OCI-LY1 (cell line): ENCODE data around the gene DHDH.
"Not testable (repeated sequence)": the region's sequence is repeated elsewhere in the genome, so short reads cannot be mapped to it uniquely, and the experiment has no call there.

Experiments
- H2AFZ ChIP-seq: fragments of 200-600 bp; sonication (generic), shearing (Covaris generic); 2 replicates; pipeline ENCODE4 v1.6.0; 2014; ENCODE audit warnings: antibody characterized with exemption, mild to moderate bottlenecking, low read length
- H3F3A ChIP-seq: fragments of 200-600 bp; sonication (generic), shearing (Covaris generic); 2 replicates; pipeline ENCODE4 v1.6.0; 2014; ENCODE audit warnings: mild to moderate bottlenecking, antibody characterized with exemption, low read length, moderate library complexity; ENCODE audit not compliant: insufficient read depth
- H3K27ac ChIP-seq: fragments of 200-600 bp; sonication (generic); 2 replicates; pipeline ENCODE4 v1.5.1; 2014; ENCODE audit warnings: low read length, mixed run types, mild to moderate bottlenecking, low read depth; ENCODE audit not compliant: poor library complexity, severe bottlenecking
- H3K27me3 ChIP-seq: fragments of 200-600 bp; sonication (generic); 2 replicates; pipeline ENCODE4 v1.6.0; 2014; ENCODE audit warnings: antibody characterized with exemption, mild to moderate bottlenecking, low read length, moderate library complexity; ENCODE audit not compliant: insufficient read depth
- H3K36me3 ChIP-seq: fragments of 200-600 bp; sonication (generic); 2 replicates; pipeline ENCODE4 v1.6.1; 2014; ENCODE audit warnings: mild to moderate bottlenecking, antibody characterized with exemption, low read length, moderate library complexity, mixed read lengths; ENCODE audit not compliant: insufficient read depth
- H3K4me1 ChIP-seq: fragments of 200-600 bp; sonication (generic); 2 replicates; pipeline ENCODE4 v1.5.1; 2014; ENCODE audit warnings: mild to moderate bottlenecking, low read length, moderate library complexity; ENCODE audit not compliant: insufficient read depth, severe bottlenecking
- H3K4me2 ChIP-seq: fragments of 200-600 bp; sonication (generic), shearing (Covaris generic); 2 replicates; pipeline ENCODE4 v1.6.1; 2014; ENCODE audit warnings: low read length
- H3K4me3 ChIP-seq: fragments of 200-600 bp; sonication (generic); 2 replicates; pipeline ENCODE4 v1.5.1; 2014; ENCODE audit warnings: low read length, low read depth, mild to moderate bottlenecking, mixed read lengths; ENCODE audit not compliant: poor library complexity, severe bottlenecking
- H3K79me2 ChIP-seq: fragments of 200-600 bp; shearing (Covaris generic); 2 replicates; pipeline ENCODE4 v1.6.1; 2016; ENCODE audit warnings: mixed run types, low read length, mixed read lengths; ENCODE audit not compliant: insufficient read depth
- H3K9ac ChIP-seq: fragments of 200-600 bp; sonication (generic), shearing (Covaris generic); 2 replicates; pipeline ENCODE4 v1.6.1; 2014; ENCODE audit warnings: mild to moderate bottlenecking, low read length, mixed read lengths
- H3K9me2 ChIP-seq: fragments of 200-600 bp; sonication (generic), shearing (Covaris generic); 2 replicates; pipeline ENCODE4 v1.6.1; 2014; ENCODE audit warnings: low read depth, mild to moderate bottlenecking, low read length, mixed read lengths
- H3K9me3 ChIP-seq: fragments of 200-600 bp; shearing (Covaris generic); 2 replicates; pipeline ENCODE4 v1.6.1; 2014; ENCODE audit warnings: low read length, mixed read lengths
- H4K20me1 ChIP-seq: fragments of 200-600 bp; sonication (generic), shearing (Covaris generic); 2 replicates; pipeline ENCODE4 v1.6.0; 2016; ENCODE audit warnings: mild to moderate bottlenecking, low read length; ENCODE audit not compliant: insufficient read depth
- CTCF ChIP-seq: fragments of 200-600 bp; sonication (generic), shearing (Covaris generic); IDR thresholded peaks from 2 replicates; pipeline ENCODE4 v1.5.1; 2017; ENCODE audit warnings: mild to moderate bottlenecking, antibody characterized with exemption, low read length, moderate library complexity, mixed read lengths
- EZH2 ChIP-seq: fragments of 200-600 bp; sonication (generic), shearing (Covaris generic); IDR thresholded peaks from 2 replicates; pipeline ENCODE4 v1.8.0; 2017; ENCODE audit warnings: borderline replicate concordance, mixed run types, mild to moderate bottlenecking, antibody characterized with exemption, low read length, moderate library complexity, mixed read lengths

DHDH gene

GRCh38 chr19:48905664-48906063, 27.8 kb upstream of the DHDH start:
- TF ChIP-seq CTCF (no peak), EZH2 (no peak)

GRCh38 chr19:48906324-48906723, 27.2 kb upstream of the DHDH start:
- Histone ChIP-seq H3K27ac (no peak overlapping the region), H3K4me3 (no peak overlapping the region), H4K20me1 (no peaks in the 10 kb centered on the region), H3K27me3 (no peaks in the 10 kb centered on the region), H3K9ac (no peak overlapping the region), H3K9me2 (no peaks in the 10 kb centered on the region), H3K79me2 (no peaks in the 10 kb centered on the region), H3K9me3 (no peaks in the 10 kb centered on the region), H3K36me3 (peaks cover 27% of the 10 kb centered on the region), H3F3A (no peaks in the 10 kb centered on the region), H3K4me2 (no peak overlapping the region), H3K4me1 (no peaks in the 10 kb centered on the region), H2AFZ (no peak overlapping the region)
- no peak for TF ChIP-seq CTCF
- no peak for TF ChIP-seq EZH2

More at GRCh38 chr19:48905664-48906063, 27.8 kb upstream of the DHDH start:
- H3K9ac ChIP-seq: no peak overlapping the region
- no peaks in the 10 kb centered on the region for H3F3A ChIP-seq
- no peak overlapping the region for H3K4me2 ChIP-seq
- no peak overlapping the region for H2AFZ ChIP-seq
- H3K4me1 ChIP-seq: peaks cover 5% of the 10 kb centered on the region
- no peak overlapping the region for H3K27ac ChIP-seq
- no peaks in the 10 kb centered on the region for H3K27me3 ChIP-seq
- no peak overlapping the region for H3K4me3 ChIP-seq
- no peaks in the 10 kb centered on the region for H4K20me1 ChIP-seq
- H3K9me3 ChIP-seq: no peaks in the 10 kb centered on the region
- H3K9me2 ChIP-seq: no peaks in the 10 kb centered on the region
- H3K36me3 ChIP-seq: peaks cover 20% of the 10 kb centered on the region
- H3K79me2 ChIP-seq: no peaks in the 10 kb centered on the region

- Histone ChIP-seq H3F3A (no peaks in the 10 kb centered on the region), H3K27ac (no peak overlapping the region), H3K79me2 (no peaks in the 10 kb centered on the region), H3K36me3 (peaks cover 39% of the 10 kb centered on the region), H4K20me1 (no peaks in the 10 kb centered on the region), H3K4me2 (no peak overlapping the region), H3K9me3 (no peaks in the 10 kb centered on the region), H3K9me2 (no peaks in the 10 kb centered on the region), H2AFZ (no peak overlapping the region), H3K9ac (no peak overlapping the region), H3K27me3 (no peaks in the 10 kb centered on the region), H3K4me3 (no peak overlapping the region), H3K4me1 (no peaks in the 10 kb centered on the region)
- TF ChIP-seq EZH2: no peak
- TF ChIP-seq CTCF: no peak
Measured at GRCh38 chr19:48907671-48908070, 25.8 kb upstream of the DHDH start.

GRCh38 chr19:48909424-48910077, 23.9 kb upstream of the DHDH start:
- not testable (repeated sequence) for H3K27me3 ChIP-seq, H3K9ac ChIP-seq, H3K4me2 ChIP-seq

More at GRCh38 chr19:48909424-48910077, 23.9 kb upstream of the DHDH start:
- not testable (repeated sequence) for H4K20me1 ChIP-seq, H3F3A ChIP-seq, H2AFZ ChIP-seq, H3K4me3 ChIP-seq, H3K9me3 ChIP-seq, H3K9me2 ChIP-seq, H3K79me2 ChIP-seq, H3K4me1 ChIP-seq, H3K27ac ChIP-seq
- H3K36me3 ChIP-seq: peaks cover 52% of the 10 kb centered on the region
